ENCODE results near the gene CHAD.

- TF ChIP-seq EZH2phosphoT487 (IDR thresholded peaks at IDR 0.05; ENCODE audit: borderline replicate concordance, low read depth, low read length) (no peak), CTCF (conservative IDR thresholded peaks at IDR 0.05; ENCODE audit: low read length) (no peak)
These were observed 7.7 kb downstream of the CHAD start for GRCh38 chr17:50460831-50461526.
